WTC11 (cell line): ENCODE measurements around the gene LPCAT1. TPM values are rescaled to one million over a fixed set of nuclear protein-coding genes. Genes with fewer than 3 reads are reported as not detected.

Experiments
- ATAC-seq: fragments of 200-7000 bp; cut with Tn5 transposase; 2 replicates; pipeline ENCODE4 v1.10.0; 2021; ENCODE audit warnings: mild to moderate bottlenecking, moderate library complexity
- CTCF ChIA-PET: fragments of 300-600 bp; sonication (Branson Sonifier 250); formaldehyde crosslinking; loops from one replicate; lab custom pipeline; 2021; ENCODE audit warnings: antibody characterized with exemption; lab: Charles Lee
- POLR2A ChIA-PET: fragments of 350-600 bp; sonication (Branson Sonifier 250); formaldehyde crosslinking; loops from one replicate; lab custom pipeline; 2021; ENCODE audit warnings: antibody characterized with exemption; lab: Charles Lee
- DNase-seq: peaks from one replicate; pipeline ENCODE4 v3.0.0; 2021; ENCODE audit warnings: low spot score
- H3K27ac Mint-ChIP-seq: 2 replicates; pipeline ENCODE4 v1.8.0; 2021; ENCODE audit warnings: mixed read lengths
- H3K27me3 Mint-ChIP-seq: 2 replicates; pipeline ENCODE4 v1.8.0; 2021; ENCODE audit warnings: low read depth, mild to moderate bottlenecking, moderate library complexity, mixed read lengths
- H3K36me3 Mint-ChIP-seq: 2 replicates; pipeline ENCODE4 v1.8.0; 2021; ENCODE audit warnings: mixed read lengths
- H3K4me1 Mint-ChIP-seq: 2 replicates; pipeline ENCODE4 v1.8.0; 2022; ENCODE audit warnings: mixed read lengths
- H3K4me3 Mint-ChIP-seq: 2 replicates; pipeline ENCODE4 v1.8.0; 2021; ENCODE audit warnings: mild to moderate bottlenecking, moderate library complexity, mixed read lengths
- H3K9me3 Mint-ChIP-seq: 2 replicates; pipeline ENCODE4 v1.8.0; 2021; ENCODE audit warnings: mixed read lengths
- CBFB ChIP-seq: sonication (generic); formaldehyde crosslinking; IDR thresholded peaks from 2 replicates; pipeline ENCODE4 v1.8.1; 2022; ENCODE audit warnings: mild to moderate bottlenecking, low read depth, missing genetic modification reagents
- OVOL2 ChIP-seq: fragments of 250-450 bp; sonication (Bioruptor Pico); IDR thresholded peaks from 2 replicates; pipeline ENCODE4 v1.9.0; 2021; ENCODE audit warnings: mild to moderate bottlenecking, borderline replicate concordance
- SMAD3 ChIP-seq: sonication (generic); formaldehyde crosslinking; IDR thresholded peaks from 2 replicates; pipeline ENCODE4 v1.8.0; 2022; ENCODE audit warnings: missing genetic modification reagents, mild to moderate bottlenecking, borderline replicate concordance
- ZNF138 ChIP-seq: sonication (generic); formaldehyde crosslinking; conservative IDR thresholded peaks from 2 replicates; pipeline ENCODE4 v1.8.1; 2022; ENCODE audit warnings: mild to moderate bottlenecking, moderate library complexity, missing genetic modification reagents
- total RNA-seq: library from RNA; stranded (reverse); gene quantifications from 3 replicates; pipeline ENCODE4 v1.2.3, GENCODE V29; 2021
- TF ChIP-seq, protein P1 (sequence below): sonication (generic); formaldehyde crosslinking; IDR thresholded peaks from 2 replicates; pipeline ENCODE4 v1.8.1; 2023; ENCODE audit warnings: mild to moderate bottlenecking, missing genetic modification reagents
- TF ChIP-seq, protein P2 (sequence below): fragments of 250-450 bp; sonication (Bioruptor Pico); IDR thresholded peaks from 2 replicates; pipeline ENCODE4 v1.9.0; 2021; ENCODE audit warnings: mild to moderate bottlenecking
- TF ChIP-seq, protein P3 (sequence below): fragments of 250-450 bp; sonication (Bioruptor Pico); IDR thresholded peaks from 2 replicates; pipeline ENCODE4 v1.8.0; 2021; ENCODE audit warnings: mild to moderate bottlenecking
- TF ChIP-seq, protein P4 (sequence below): sonication (generic); formaldehyde crosslinking; conservative IDR thresholded peaks from 2 replicates; pipeline ENCODE4 v1.8.1; 2023; ENCODE audit warnings: mild to moderate bottlenecking, low read depth, missing genetic modification reagents, moderate library complexity
- TF ChIP-seq, protein P5 (sequence below): sonication (generic); formaldehyde crosslinking; IDR thresholded peaks from 2 replicates; pipeline ENCODE4 v1.8.0; 2022; ENCODE audit warnings: mild to moderate bottlenecking, missing genetic modification reagents
- TF ChIP-seq, protein P6 (sequence below): sonication (generic); formaldehyde crosslinking; IDR thresholded peaks from 2 replicates; pipeline ENCODE4 v1.8.1; 2022; ENCODE audit warnings: low read depth, mild to moderate bottlenecking, moderate library complexity, missing genetic modification reagents, borderline replicate concordance
- TF ChIP-seq, protein P7 (sequence below): sonication (generic); formaldehyde crosslinking; IDR thresholded peaks from 2 replicates; pipeline ENCODE4 v1.8.1; 2022; ENCODE audit warnings: missing genetic modification reagents, borderline replicate concordance
- TF ChIP-seq, protein P8 (sequence below): sonication (generic); formaldehyde crosslinking; IDR thresholded peaks from 2 replicates; pipeline ENCODE4 v1.8.1; 2023; ENCODE audit warnings: mild to moderate bottlenecking, missing genetic modification reagents, borderline replicate concordance

LPCAT1 gene
- total RNA-seq, 1 experiment from 2014 or later: 206 TPM

DNA sequence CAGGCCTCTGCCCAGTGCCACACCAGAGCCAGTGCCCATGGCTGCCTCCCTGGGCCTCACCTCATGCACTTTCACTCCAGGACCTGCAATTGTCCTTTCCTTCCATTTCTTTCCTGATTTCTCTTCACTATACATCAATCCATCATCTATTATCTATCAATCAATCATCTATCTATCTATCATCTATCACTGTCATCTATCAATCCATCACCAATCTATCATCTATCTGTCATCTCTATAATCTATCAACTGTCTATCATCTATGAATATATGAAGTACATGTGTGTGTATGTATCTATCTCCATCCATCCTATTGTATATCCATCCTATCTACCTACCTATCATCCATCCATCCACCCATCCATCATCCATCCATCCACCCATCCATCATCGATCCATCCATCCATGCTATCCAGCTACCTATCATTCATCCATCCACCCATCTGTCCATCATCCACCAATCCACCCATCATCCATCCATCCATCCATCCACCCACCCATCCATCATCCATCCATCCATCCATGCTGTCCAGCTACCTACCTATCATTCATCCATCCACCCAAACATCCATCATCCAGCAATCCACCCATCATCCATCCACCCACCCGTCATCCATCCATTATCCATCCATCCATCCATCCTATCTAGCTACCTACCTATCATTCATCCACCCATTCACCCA is 105.4 kb downstream of the LPCAT1 start:
- DNase-seq: no peak
- POLR2A ChIA-PET: no interaction called here

DNA sequence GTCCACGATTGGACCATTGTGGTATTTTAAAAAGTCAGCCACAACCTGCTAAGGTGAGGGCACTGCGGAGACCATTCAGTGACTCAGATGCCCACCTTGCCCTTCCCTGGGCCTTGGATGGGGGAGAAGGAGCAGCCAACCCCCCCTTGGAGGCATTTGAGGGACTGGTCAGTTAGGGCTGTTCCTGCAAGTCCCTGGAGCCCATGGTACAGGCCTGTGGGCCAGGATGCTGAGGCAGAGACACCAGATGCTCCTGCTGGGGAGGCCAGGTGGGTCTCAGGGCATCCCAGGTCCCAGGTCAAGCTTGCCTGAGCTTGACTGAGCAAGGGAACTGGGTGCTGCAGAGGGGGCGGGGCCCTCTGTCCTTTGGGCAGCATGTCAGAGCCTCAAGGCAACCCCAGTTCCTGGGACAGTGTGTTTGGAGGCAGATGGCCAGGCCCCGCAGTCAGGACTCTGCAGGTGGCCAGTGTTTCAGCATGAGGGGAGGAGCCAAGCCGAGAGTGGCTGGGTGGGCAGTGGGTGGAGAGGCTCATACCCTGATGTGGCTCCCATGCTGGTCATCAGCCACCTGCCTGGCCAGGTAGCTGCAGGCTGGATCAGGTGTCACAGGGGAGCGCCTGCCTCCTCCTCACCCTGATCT is 106.1 kb downstream of the LPCAT1 start:
- Mint-ChIP-seq H3K4me3 (no peak overlapping the region), H3K27ac (no peak overlapping the region), H3K4me1 (peaks cover 7% of the 10 kb centered on the region), H3K36me3 (no peaks in the 10 kb centered on the region), H3K27me3 (no peaks in the 10 kb centered on the region; the same call in 1 of the 2 replicates), H3K9me3 (peaks cover 25% of the 10 kb centered on the region)
- ChIA-PET POLR2A (no interaction called here), CTCF (no interaction called here)
- peak; percentile 11 for DNase-seq
- no peak for ATAC-seq
- TF ChIP-seq OVOL2 (CRISPR knock-in tag) (no peak), ZNF138 (CRISPR knock-in tag) (no peak), CBFB (no peak), SMAD3 (no peak)
- TF ChIP-seq, protein P1, sequence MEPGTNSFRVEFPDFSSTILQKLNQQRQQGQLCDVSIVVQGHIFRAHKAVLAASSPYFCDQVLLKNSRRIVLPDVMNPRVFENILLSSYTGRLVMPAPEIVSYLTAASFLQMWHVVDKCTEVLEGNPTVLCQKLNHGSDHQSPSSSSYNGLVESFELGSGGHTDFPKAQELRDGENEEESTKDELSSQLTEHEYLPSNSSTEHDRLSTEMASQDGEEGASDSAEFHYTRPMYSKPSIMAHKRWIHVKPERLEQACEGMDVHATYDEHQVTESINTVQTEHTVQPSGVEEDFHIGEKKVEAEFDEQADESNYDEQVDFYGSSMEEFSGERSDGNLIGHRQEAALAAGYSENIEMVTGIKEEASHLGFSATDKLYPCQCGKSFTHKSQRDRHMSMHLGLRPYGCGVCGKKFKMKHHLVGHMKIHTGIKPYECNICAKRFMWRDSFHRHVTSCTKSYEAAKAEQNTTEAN (CRISPR knock-in tag): no peak
- TF ChIP-seq, protein P2, sequence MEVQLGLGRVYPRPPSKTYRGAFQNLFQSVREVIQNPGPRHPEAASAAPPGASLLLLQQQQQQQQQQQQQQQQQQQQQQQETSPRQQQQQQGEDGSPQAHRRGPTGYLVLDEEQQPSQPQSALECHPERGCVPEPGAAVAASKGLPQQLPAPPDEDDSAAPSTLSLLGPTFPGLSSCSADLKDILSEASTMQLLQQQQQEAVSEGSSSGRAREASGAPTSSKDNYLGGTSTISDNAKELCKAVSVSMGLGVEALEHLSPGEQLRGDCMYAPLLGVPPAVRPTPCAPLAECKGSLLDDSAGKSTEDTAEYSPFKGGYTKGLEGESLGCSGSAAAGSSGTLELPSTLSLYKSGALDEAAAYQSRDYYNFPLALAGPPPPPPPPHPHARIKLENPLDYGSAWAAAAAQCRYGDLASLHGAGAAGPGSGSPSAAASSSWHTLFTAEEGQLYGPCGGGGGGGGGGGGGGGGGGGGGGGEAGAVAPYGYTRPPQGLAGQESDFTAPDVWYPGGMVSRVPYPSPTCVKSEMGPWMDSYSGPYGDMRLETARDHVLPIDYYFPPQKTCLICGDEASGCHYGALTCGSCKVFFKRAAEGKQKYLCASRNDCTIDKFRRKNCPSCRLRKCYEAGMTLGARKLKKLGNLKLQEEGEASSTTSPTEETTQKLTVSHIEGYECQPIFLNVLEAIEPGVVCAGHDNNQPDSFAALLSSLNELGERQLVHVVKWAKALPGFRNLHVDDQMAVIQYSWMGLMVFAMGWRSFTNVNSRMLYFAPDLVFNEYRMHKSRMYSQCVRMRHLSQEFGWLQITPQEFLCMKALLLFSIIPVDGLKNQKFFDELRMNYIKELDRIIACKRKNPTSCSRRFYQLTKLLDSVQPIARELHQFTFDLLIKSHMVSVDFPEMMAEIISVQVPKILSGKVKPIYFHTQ: no peak
- TF ChIP-seq, protein P3, sequence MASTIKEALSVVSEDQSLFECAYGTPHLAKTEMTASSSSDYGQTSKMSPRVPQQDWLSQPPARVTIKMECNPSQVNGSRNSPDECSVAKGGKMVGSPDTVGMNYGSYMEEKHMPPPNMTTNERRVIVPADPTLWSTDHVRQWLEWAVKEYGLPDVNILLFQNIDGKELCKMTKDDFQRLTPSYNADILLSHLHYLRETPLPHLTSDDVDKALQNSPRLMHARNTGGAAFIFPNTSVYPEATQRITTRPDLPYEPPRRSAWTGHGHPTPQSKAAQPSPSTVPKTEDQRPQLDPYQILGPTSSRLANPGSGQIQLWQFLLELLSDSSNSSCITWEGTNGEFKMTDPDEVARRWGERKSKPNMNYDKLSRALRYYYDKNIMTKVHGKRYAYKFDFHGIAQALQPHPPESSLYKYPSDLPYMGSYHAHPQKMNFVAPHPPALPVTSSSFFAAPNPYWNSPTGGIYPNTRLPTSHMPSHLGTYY: no peak

More for the DNA sequence above, 105.4 kb downstream of the LPCAT1 start:
- Mint-ChIP-seq H3K9me3 (peaks cover 25% of the 10 kb centered on the region), H3K27ac (no peak overlapping the region), H3K36me3 (no peaks in the 10 kb centered on the region), H3K4me3 (no peak overlapping the region), H3K27me3 (no peaks in the 10 kb centered on the region; the same call in 1 of the 2 replicates), H3K4me1 (peaks cover under 1% of the 10 kb centered on the region; the same call in 1 of the 2 replicates)
- TF ChIP-seq, protein P4, sequence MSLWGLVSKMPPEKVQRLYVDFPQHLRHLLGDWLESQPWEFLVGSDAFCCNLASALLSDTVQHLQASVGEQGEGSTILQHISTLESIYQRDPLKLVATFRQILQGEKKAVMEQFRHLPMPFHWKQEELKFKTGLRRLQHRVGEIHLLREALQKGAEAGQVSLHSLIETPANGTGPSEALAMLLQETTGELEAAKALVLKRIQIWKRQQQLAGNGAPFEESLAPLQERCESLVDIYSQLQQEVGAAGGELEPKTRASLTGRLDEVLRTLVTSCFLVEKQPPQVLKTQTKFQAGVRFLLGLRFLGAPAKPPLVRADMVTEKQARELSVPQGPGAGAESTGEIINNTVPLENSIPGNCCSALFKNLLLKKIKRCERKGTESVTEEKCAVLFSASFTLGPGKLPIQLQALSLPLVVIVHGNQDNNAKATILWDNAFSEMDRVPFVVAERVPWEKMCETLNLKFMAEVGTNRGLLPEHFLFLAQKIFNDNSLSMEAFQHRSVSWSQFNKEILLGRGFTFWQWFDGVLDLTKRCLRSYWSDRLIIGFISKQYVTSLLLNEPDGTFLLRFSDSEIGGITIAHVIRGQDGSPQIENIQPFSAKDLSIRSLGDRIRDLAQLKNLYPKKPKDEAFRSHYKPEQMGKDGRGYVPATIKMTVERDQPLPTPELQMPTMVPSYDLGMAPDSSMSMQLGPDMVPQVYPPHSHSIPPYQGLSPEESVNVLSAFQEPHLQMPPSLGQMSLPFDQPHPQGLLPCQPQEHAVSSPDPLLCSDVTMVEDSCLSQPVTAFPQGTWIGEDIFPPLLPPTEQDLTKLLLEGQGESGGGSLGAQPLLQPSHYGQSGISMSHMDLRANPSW (CRISPR knock-in tag): no peak
- TF ChIP-seq, protein P5, sequence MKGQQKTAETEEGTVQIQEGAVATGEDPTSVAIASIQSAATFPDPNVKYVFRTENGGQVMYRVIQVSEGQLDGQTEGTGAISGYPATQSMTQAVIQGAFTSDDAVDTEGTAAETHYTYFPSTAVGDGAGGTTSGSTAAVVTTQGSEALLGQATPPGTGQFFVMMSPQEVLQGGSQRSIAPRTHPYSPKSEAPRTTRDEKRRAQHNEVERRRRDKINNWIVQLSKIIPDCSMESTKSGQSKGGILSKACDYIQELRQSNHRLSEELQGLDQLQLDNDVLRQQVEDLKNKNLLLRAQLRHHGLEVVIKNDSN: no peak
- TF ChIP-seq, protein P6, sequence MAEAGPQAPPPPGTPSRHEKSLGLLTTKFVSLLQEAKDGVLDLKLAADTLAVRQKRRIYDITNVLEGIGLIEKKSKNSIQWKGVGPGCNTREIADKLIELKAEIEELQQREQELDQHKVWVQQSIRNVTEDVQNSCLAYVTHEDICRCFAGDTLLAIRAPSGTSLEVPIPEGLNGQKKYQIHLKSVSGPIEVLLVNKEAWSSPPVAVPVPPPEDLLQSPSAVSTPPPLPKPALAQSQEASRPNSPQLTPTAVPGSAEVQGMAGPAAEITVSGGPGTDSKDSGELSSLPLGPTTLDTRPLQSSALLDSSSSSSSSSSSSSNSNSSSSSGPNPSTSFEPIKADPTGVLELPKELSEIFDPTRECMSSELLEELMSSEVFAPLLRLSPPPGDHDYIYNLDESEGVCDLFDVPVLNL (CRISPR knock-in tag): no peak
- TF ChIP-seq, protein P7, sequence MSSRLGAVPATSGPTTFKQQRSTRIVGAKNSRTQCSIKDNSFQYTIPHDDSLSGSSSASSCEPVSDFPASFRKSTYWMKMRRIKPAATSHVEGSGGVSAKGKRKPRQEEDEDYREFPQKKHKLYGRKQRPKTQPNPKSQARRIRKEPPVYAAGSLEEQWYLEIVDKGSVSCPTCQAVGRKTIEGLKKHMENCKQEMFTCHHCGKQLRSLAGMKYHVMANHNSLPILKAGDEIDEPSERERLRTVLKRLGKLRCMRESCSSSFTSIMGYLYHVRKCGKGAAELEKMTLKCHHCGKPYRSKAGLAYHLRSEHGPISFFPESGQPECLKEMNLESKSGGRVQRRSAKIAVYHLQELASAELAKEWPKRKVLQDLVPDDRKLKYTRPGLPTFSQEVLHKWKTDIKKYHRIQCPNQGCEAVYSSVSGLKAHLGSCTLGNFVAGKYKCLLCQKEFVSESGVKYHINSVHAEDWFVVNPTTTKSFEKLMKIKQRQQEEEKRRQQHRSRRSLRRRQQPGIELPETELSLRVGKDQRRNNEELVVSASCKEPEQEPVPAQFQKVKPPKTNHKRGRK (CRISPR knock-in tag): no peak
- TF ChIP-seq, protein P8, sequence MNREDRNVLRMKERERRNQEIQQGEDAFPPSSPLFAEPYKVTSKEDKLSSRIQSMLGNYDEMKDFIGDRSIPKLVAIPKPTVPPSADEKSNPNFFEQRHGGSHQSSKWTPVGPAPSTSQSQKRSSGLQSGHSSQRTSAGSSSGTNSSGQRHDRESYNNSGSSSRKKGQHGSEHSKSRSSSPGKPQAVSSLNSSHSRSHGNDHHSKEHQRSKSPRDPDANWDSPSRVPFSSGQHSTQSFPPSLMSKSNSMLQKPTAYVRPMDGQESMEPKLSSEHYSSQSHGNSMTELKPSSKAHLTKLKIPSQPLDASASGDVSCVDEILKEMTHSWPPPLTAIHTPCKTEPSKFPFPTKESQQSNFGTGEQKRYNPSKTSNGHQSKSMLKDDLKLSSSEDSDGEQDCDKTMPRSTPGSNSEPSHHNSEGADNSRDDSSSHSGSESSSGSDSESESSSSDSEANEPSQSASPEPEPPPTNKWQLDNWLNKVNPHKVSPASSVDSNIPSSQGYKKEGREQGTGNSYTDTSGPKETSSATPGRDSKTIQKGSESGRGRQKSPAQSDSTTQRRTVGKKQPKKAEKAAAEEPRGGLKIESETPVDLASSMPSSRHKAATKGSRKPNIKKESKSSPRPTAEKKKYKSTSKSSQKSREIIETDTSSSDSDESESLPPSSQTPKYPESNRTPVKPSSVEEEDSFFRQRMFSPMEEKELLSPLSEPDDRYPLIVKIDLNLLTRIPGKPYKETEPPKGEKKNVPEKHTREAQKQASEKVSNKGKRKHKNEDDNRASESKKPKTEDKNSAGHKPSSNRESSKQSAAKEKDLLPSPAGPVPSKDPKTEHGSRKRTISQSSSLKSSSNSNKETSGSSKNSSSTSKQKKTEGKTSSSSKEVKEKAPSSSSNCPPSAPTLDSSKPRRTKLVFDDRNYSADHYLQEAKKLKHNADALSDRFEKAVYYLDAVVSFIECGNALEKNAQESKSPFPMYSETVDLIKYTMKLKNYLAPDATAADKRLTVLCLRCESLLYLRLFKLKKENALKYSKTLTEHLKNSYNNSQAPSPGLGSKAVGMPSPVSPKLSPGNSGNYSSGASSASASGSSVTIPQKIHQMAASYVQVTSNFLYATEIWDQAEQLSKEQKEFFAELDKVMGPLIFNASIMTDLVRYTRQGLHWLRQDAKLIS (CRISPR knock-in tag): no peak
- CTCF ChIA-PET: no interaction called here
- no peak for ATAC-seq
